ENCODE measurements around the gene MAN1C1.
"Not testable (repeated sequence)": the region's sequence is repeated elsewhere in the genome, so short reads cannot be mapped to it uniquely, and the experiment has no call there.

MAN1C1 gene

GRCh38 chr1:25682059-25682601 is 65.5 kb downstream of the MAN1C1 start:
- no peak for DNase-seq

- no peak for DNase-seq
Observed at GRCh38 chr1:25683177-25683576, 66.6 kb downstream of the MAN1C1 start.

- DNase-seq: no peak
Observed at GRCh38 chr1:25683731-25684130, 67.1 kb downstream of the MAN1C1 start.

- no peak for DNase-seq
Observed at GRCh38 chr1:25684216-25684965, 67.8 kb downstream of the MAN1C1 start.

GRCh38 chr1:25685211-25685750 is 68.7 kb downstream of the MAN1C1 start:
- no peak for DNase-seq

- DNase-seq: no peak
Observed at GRCh38 chr1:25685938-25686665, 69.5 kb downstream of the MAN1C1 start.

GRCh38 chr1:25687221-25688017 is 70.8 kb downstream of the MAN1C1 start:
- DNase-seq: no peak

- no peak for DNase-seq
Observed at GRCh38 chr1:25688390-25689119, 72.0 kb downstream of the MAN1C1 start.

GRCh38 chr1:25689686-25690381 is 73.2 kb downstream of the MAN1C1 start:
- DNase-seq: no peak

GRCh38 chr1:25690396-25690956 is 73.9 kb downstream of the MAN1C1 start:
- no peak for DNase-seq

GRCh38 chr1:25691211-25691610 is 74.6 kb downstream of the MAN1C1 start:
- no peak for DNase-seq

- no peak for DNase-seq
Observed at GRCh38 chr1:25692560-25692959, 76.0 kb downstream of the MAN1C1 start.

GRCh38 chr1:25694167-25695007 is 77.8 kb downstream of the MAN1C1 start:
- DNase-seq: no peak

- DNase-seq: no peak
Observed at GRCh38 chr1:25695090-25695770, 78.6 kb downstream of the MAN1C1 start.

- no peak for DNase-seq
Observed at GRCh38 chr1:25695771-25696311, 79.2 kb downstream of the MAN1C1 start.

- DNase-seq: not testable (repeated sequence)
Observed at GRCh38 chr1:25696643-25697042, 80.1 kb downstream of the MAN1C1 start.

- no peak for DNase-seq
Observed at GRCh38 chr1:25697435-25698217, 81.0 kb downstream of the MAN1C1 start.

- DNase-seq: no peak
Observed at GRCh38 chr1:25698252-25698651, 81.7 kb downstream of the MAN1C1 start.
